HG03469 (cell line): Measurements from ENCODE around the gene OR6B2.

ENCODE experiments used
- ATAC-seq: cut with Tn5 transposase; IDR thresholded peaks from one replicate; pipeline ENCODE4 v1.9.1; 2021; ENCODE audit warnings: mild to moderate bottlenecking, moderate library complexity, moderate number of reproducible peaks; ENCODE audit not compliant: unreplicated experiment

Gene OR6B2

GRCh38 chr2:240042740-240043139 lies 12.5 kb upstream of the OR6B2 start:
- no peak for ATAC-seq

GRCh38 chr2:240041363-240041762 lies 11.1 kb upstream of the OR6B2 start:
- no peak for ATAC-seq

DNA sequence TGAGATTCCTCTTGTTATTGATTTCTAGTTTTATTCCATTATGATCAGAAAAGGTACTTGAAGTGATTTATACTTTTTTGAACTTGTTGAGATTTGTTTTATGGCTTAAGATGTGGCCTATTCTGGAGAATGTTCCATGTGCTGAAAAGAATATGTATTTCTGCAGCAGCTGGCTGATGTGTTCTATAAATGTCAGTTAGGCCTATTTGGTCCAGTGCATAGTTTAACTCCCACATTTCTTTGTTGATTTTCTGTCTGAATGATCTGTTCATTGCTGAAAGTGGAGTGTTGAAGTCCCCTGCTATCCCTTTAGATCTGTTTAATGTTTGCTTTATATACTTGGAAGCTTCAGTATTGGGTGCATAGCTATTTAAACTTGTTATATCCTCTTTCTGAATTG lies 7.1 kb upstream of the OR6B2 start:
- ATAC-seq, result no peak

DNA sequence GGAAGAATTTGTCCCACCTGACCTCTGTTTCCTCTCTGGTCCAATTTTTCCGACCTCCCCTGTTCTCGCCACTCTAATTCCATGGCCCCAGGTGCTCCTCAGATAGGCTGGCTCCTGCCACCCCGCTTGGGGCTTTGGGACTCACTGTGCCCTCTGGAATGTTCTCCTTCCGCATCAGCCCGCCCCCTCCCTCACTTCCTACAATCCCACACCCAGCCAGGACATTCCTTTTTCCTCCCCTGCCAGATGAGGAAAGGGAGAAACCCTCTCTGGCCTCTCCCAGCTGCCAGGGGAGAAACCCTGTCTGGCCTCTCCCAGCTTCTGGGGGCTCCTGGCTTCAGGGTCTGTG lies 3.1 kb upstream of the OR6B2 start:
- no peak for ATAC-seq

DNA sequence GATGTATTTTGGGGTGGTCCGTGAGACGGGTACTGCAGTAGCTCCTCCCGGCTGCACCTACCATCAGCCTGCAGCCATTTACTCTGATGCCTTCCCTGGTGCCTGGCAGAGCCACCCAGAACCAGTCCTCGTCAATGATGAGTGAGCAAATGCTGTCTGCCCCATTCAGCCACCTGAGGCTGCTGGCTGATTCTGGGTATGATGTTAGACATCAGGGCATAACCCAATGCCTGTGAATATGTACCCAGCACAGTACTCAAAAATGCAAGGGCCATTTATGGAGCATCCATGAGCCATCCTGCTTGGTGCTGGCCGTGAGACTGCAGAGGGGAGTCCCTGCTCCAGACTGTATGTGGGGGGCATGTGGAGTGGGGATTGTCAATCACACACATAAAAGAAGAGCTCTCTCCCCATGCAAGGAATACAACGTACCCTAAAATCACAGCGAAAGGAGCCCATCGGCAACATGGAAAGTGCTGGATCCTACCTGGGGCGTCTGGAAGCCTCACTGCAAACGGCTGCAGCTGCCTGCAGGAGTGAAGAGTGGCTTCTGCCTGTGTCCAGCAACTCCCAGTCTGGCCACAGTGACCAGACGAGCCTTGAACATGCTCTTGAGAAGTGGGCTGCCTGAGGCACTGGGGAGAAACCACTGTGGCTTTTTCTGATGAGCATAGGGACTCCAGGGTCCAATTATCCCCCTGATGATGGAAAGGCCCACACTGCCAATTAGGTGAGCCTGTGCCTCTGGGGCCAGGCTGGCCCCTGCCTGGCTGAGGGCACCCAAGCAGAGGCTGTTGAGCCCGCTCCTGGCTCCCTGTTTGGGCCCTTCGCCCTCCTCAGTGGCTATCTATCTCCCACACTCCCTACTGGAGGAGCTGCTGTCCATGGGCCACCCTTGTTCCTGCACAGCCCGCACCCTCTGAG lies 2.4 kb upstream of the OR6B2 start:
- ATAC-seq, result no peak

DNA sequence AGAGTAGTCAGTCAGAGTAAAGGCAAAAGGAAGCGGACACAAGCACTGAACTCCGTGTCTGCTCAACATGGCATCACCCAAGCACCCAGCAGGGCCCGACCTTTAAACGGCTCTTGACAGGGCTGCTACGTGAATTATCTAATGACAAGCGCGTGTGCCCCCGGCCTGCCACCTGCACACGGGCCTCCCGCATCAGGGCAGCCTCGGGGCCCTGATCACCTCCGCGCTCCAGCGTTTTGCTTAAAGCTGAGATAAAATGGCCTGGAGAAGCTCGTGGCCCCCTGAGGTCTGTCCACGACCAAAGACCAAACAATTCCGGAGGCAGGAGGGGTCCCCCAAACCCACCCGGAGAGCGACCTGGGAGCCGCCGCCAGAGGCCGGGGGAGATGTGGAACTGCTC lies 5.5 kb downstream of the OR6B2 start:
- ATAC-seq, result no peak

DNA sequence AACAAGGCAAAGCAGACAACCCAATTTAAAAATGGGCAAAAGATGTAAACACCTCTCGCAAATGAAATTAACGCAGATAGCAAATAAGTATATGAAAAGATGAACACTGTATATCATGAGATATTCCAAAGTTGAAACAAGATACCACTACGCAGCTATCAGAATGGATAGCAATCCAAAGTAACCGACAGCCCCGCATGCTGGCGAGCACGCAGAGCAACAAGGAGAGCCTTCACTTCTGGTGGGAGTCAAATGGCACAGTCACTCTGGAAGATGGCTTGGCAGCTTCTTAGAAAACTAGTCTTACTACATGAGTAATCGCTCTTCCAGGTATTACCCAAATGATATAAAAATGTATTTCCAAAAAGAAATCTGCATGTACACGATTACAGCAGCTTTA lies 6.4 kb downstream of the OR6B2 start:
- ATAC-seq, result no peak

DNA sequence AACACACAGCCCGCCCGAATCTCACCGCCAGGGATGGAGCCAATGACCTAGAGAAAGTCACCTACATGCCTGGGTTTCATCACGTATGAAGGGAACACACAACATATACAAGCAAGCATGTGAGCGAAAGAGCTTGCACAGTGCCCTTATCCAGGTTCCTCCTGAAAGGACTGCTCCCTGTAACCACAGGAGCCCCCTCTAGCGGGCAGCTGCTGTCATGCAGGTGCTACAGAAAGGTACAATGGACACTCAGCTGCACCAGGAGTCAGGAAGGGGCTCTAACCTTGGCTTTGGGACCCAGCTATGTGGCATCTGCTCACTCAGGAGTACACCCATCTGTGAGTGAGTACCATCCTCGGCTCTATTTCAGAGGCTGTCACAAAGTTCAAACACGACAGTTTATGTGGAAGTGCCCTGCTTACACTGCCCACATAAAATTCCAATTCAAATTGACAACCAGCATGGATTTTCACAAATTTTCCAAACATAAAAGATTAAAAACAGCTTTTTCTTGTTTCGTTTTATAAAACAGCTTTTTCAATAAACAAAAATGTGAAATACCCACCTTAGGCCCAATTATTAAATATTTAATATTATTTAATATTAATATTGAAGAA lies 8.6 kb downstream of the OR6B2 start:
- ATAC-seq, result no peak

DNA sequence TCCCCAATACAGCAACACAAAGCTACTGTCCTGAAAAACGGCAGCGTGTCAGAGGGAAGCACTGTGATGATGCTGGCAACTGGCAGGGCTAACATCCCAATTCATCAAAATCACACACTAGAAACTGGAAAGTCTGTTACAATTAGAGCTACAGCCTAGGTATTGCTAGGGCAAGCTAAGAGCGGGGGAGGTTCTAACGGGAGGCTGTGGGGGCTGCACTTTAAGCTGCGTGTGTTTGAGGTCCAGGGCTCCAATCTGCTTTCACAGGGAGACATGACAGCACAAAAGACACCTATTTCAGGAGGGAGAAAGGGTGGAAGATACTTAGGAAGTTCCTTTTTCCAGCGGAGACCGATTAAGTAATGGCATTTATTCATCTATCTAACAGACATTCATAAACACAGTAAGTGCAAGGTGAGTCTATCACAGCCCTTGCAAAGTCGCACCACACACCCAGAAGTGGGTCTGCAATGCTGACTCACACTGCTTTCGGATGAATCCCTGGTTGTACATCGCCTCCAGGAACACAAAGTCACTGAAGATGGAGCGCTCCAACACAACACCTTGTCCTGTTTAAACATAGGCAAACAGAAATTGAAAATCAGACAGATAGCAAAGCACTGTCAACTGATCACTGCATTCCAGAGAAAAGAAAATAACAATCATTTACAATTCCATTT lies 12.0 kb downstream of the OR6B2 start:
- no peak for ATAC-seq

- no peak for ATAC-seq
These were observed 15.9 kb downstream of the OR6B2 start for GRCh38 chr2:240014327-240014726.

DNA sequence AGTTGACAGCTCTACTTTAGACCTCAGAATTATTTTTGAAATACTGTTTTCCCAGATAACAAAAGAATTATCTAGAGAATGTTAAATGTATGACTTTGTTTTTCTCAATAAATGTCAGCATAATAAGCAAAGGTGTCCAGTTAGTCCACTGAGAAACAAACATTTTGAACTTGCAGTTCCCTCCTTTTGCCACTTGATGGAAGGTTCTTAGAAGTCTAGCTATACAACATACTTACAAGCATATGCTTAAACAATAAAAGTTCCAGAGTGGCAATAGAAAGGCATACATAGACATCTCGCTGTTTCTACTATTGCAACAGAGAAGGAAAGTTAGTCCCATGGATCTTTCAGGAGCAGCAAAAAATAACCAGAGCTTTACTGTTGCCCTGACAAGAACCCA lies 16.9 kb downstream of the OR6B2 start:
- no peak for ATAC-seq

GRCh38 chr2:240002983-240003382 lies 27.2 kb downstream of the OR6B2 start:
- ATAC-seq, result no peak

DNA sequence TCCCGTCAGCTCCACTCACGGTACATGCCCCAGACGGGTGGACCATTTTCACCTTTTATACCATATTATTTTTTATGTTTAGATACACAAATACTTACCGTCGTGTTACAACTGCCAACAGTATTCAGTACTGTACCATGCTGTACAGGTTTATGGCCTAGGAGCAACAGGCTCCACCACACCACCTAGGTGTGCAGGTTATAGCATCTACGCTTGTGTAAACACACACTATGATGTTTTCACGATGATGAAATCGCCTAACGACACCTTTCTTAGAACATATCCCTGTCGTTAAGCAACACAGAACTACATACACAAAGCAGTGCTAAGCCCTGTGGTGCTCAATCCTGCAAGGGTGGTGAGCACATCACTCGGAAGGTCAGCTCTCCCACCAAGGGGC lies 29.6 kb downstream of the OR6B2 start:
- ATAC-seq, result no peak

DNA sequence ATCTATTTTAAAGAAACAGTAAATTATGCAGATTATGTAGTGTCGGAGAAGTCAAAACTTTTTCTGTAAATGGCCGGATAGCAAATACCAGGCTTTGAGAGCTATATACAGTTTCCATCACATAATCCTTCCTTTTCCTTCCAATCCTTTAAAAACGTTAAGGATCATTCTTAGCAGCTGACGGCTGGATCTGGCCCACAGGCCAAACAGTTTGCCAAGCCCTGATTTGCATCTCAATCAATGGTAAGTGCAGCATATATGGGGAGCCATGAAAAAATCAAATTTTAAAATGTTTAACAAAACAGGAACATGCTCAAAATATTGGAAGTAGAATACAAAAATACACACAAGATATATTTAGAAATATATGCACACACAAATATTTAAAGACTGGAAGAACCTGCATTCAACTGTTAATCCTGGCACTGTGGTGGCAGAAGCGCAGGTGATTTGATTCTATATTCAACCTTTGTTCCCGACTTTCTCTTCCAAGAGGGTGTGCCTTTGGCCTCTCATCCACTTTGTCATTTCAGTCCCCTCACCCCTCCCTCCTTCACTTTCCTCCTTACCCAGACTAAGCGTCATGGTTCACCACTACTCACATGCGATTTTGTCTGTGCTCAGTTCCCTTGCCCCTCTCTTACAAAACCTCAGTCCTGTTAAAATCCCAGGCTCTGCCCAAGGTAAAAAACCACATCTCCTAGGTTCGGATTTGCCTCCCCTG lies 32.4 kb downstream of the OR6B2 start:
- no peak for ATAC-seq

DNA sequence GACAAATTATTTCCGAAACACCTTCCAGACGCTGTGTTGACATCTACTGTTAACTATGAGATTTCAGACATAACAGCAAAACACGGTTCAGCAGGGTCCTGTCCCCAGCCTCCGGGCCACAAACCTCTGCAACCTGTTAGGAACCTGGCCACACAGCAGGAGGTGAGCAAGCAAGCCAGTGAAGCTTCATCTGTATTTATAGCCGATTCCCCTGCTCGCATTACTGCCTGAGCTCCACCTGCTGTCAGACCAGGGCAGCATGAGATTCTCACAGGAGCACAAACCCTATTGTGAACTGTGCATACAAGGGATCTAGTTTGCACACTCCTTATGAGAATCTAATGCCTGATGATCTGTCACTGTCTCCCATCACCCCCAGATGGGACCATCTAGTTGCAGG lies 36.1 kb downstream of the OR6B2 start:
- no peak for ATAC-seq

GRCh38 chr2:239993291-239993690 lies 36.9 kb downstream of the OR6B2 start:
- no peak for ATAC-seq

DNA sequence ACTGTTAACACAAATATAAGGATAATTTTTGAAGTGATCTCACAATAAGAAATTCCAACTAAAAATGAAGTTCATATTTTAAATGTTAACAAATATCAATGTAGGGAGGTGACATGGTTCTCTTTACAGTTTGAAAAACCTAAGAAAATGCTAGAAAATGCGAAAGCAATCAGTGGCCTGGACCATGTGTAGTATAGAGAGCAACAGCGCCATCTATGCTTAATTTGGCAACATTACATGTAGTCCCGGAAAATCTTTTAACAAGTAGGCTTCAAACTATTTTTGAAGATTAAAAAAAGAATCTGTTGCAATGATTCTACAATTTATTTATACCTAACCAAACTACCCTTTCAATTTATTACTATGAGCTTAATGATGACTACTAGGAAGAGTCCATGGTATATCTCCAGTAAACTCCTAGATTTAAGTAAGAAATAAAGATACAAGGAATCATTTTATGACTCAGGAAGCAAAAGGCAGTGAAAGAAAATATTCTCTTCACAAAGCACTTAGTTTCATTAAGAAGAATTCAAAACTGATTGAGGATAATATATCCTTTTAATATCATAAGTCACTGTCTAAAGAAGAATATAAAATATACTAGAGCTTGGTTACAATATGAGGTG lies 38.4 kb downstream of the OR6B2 start:
- ATAC-seq, result no peak

GRCh38 chr2:239990966-239991365 lies 39.3 kb downstream of the OR6B2 start:
- ATAC-seq, result no peak

GRCh38 chr2:239985356-239985755 lies 44.9 kb downstream of the OR6B2 start:
- no peak for ATAC-seq

DNA sequence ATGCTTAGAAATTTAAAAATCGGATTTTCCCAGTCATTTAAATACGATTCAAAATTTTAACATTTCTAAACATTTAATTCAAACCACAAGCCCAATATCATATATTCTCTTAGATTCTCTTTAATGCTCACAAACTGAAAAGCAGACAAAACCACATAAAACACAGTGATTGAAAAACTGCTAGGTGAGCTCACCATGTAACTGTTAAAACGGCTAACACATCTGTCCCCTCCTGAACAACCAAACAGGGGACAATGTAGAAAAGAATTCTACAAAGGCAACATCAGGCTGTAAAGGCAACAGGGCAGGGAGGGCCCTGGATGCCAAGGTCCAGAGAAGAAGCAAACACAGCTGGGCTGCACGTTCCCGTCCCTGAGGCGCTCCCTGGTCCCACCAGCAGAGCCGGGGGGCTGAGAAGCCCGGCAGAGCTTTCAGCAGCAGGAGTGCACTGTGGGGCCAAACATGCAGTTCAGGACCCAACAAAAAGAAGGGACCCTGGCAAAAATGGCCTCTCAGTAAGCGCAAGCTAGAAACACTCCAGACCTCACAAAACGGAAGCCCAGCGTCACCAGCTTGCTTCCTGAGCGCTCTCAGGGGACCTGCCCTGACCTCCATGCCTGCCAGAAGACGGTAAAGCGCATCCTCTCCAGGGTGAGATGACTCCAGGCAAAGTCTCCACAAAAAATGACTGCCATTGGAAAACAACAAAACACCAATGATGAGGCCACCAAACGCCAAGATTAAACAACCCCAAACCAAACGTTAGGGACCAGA lies 45.6 kb downstream of the OR6B2 start:
- ATAC-seq, result no peak
